ENCODE data around the gene PRADC1.

DNA sequence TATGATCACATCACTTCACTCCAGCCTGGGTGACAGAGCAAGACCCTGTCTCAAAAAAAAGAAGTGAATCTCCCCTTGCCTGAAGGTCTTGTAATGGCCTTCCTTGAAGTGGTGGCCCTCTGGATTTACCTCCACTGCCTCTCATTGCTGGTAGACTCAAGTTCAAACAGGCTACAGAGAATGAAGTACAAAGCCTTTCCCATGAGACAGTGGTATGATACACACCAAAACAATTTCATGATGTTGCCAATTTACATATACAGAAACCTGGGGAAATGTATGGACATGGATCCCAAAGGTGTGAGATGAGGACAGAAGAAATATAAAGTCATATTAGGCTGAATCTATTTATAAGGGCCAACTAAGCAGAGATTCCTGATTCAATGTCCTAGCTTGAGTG lies 35.5 kb downstream of the PRADC1 start:
- TF ChIP-seq POLR2A (IDR thresholded peaks at IDR 0.05) (no peak), POLR2AphosphoS5 (IDR thresholded peaks at IDR 0.05) (no peak)
- TF ChIP-seq, protein P1, sequence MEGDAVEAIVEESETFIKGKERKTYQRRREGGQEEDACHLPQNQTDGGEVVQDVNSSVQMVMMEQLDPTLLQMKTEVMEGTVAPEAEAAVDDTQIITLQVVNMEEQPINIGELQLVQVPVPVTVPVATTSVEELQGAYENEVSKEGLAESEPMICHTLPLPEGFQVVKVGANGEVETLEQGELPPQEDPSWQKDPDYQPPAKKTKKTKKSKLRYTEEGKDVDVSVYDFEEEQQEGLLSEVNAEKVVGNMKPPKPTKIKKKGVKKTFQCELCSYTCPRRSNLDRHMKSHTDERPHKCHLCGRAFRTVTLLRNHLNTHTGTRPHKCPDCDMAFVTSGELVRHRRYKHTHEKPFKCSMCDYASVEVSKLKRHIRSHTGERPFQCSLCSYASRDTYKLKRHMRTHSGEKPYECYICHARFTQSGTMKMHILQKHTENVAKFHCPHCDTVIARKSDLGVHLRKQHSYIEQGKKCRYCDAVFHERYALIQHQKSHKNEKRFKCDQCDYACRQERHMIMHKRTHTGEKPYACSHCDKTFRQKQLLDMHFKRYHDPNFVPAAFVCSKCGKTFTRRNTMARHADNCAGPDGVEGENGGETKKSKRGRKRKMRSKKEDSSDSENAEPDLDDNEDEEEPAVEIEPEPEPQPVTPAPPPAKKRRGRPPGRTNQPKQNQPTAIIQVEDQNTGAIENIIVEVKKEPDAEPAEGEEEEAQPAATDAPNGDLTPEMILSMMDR (IDR thresholded peaks at IDR 0.05 in 8 of 11, conservative IDR thresholded peaks at IDR 0.05 in 3 of 11): no peak

Measured in spleen (tissue), 7 donors.